ENCODE results near the gene EPHA1. TPM values are rescaled to one million over a fixed set of nuclear protein-coding genes. Genes with fewer than 3 reads are reported as not detected.
A peak's percentile ranks its signal among the peaks of the same experiment; 100 is the strongest.

EPHA1 gene
- total and polyA plus RNA-seq, 10 donors, result 0.80 to 4.5 (median 2.3) TPM

DNA sequence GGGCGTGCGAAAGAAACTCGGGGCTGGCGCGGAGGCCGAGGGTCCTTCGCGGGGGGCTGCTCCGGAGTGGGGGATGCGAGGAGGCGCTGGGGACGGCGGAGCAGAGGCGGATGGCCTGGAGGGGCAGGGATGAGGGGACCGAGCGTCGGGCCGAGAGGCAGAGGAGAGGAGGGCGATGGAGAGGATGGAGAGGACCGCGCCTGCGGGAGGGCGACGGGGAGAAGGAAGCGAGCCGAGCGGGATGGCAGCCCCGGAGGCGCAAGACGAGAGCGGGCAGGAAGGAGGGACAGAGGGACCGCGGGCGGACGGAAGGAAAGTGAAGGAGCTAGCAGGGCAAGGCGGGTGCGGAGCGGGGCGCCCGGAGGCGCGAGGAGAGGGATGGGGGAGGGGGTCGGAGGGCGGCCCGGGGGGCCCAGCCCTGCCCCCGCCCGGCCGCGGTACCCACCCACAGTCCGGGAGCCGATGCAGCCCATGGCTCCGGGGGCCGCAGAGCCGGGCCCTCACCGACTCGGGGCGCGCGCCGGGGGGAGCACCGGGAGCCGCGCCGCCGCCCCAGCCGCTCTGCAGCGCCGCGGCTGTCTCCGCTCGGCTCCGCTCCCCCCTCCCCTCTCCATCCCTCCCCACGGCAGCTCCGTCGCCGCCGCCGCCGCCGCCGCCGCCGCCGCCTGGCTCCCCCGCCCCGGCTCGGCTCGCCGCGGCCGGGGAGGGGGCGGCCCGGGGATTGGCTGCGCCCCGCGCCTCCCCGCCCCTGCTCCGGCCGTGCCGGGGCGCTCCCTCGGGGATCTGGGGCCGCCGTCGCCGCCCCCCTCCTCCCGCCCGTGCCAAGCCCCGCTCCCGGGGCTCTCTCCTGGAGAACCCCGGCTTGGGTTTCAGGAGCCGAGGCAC, 46.3 kb downstream of the EPHA1 start, which contains the start of gene FAM131B:
FAM131B (minus strand) TSS at position 583 of the 885 bp plus-strand sequence; CDS start at position 473, 110 bp downstream.
- H3K4me1 ChIP-seq, result peaks cover 0 to 19% (median 14%) of the 10 kb centered on the region in 6 donors
- no peaks in the 10 kb centered on the region for H3K9me3 ChIP-seq
- H3K36me3 ChIP-seq, result no peaks in the 10 kb centered on the region
- peaks cover 0 to 73% (median 38%) of the 10 kb centered on the region in 7 donors for H3K27me3 ChIP-seq (replicated peaks in 1 of 7)
- 1 to 2% (median 1%) methylated on average over 41 to 112 of the region's 112 CpGs for WGBS, 5 donors
- no peak for DNase-seq
- no peak within 1 kb of the TSS for H3K27ac ChIP-seq
- TF ChIP-seq POLR2A (IDR thresholded peaks at IDR 0.05) (no peak), POLR2AphosphoS5 (IDR thresholded peaks at IDR 0.05) (peak in 2 of 3 donors; percentile 16 to 37)
- intact Hi-C loops (cut with DNase I; ENCODE audit: low total_unique reads), result no loop called here
- H3K4me3 ChIP-seq, result peak within 1 kb of the TSS; percentile 31 to 79 (median 52)

DNA sequence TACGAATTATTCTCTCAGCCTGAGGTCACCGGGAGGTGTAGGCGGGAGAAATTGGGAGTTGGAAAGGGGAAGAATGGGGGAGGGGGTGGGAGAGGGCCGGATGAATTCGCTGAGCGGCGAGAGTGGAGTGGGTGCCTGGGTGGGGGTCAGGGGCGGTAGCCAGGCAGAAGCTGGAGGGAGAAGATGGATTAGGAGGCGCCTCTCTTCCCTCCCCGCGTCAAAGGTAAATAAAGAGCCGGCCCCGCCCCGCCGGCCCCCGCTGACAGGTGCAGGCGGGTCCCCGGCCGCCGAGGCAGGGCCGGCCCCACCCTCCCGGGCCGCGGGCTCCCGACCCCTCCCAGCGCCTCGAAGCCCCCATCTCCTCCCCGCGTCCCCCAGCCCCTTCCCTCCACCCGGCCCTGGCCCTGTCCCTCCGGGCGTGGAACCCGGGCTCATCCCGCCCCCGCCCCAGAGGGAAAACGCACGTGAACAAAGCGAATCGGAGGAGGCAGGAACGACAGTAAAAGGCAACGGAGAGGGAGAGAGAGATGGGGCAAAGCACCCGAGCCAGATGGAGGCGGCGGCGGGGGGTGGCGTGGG, 47.0 kb downstream of the EPHA1 start:
- intact Hi-C loops (cut with DNase I; ENCODE audit: low total_unique reads), result no loop called here
- Histone ChIP-seq H3K4me3 (peak overlapping the region in 7 of 8 donors; percentile 37 to 79 (median 55)), H3K9me3 (no peaks in the 10 kb centered on the region), H3K36me3 (no peaks in the 10 kb centered on the region), H3K27ac (no peak overlapping the region), H3K27me3 (replicated peaks in 1 of 7) (peaks cover 0 to 73% (median 38%) of the 10 kb centered on the region in 7 donors), H3K4me1 (peaks cover 0 to 19% (median 14%) of the 10 kb centered on the region in 6 donors)
- 6 to 10% (median 8%) methylated on average over 18 to 46 of the region's 46 CpGs for WGBS, 5 donors
- DNase-seq, result no peak
- TF ChIP-seq, protein P1, sequence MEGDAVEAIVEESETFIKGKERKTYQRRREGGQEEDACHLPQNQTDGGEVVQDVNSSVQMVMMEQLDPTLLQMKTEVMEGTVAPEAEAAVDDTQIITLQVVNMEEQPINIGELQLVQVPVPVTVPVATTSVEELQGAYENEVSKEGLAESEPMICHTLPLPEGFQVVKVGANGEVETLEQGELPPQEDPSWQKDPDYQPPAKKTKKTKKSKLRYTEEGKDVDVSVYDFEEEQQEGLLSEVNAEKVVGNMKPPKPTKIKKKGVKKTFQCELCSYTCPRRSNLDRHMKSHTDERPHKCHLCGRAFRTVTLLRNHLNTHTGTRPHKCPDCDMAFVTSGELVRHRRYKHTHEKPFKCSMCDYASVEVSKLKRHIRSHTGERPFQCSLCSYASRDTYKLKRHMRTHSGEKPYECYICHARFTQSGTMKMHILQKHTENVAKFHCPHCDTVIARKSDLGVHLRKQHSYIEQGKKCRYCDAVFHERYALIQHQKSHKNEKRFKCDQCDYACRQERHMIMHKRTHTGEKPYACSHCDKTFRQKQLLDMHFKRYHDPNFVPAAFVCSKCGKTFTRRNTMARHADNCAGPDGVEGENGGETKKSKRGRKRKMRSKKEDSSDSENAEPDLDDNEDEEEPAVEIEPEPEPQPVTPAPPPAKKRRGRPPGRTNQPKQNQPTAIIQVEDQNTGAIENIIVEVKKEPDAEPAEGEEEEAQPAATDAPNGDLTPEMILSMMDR (IDR thresholded peaks at IDR 0.05 in 8 of 11, conservative IDR thresholded peaks at IDR 0.05 in 3 of 11), result no peak
- no peak for TF ChIP-seq POLR2AphosphoS5 (IDR thresholded peaks at IDR 0.05)
- TF ChIP-seq POLR2A (IDR thresholded peaks at IDR 0.05), result no peak

DNA sequence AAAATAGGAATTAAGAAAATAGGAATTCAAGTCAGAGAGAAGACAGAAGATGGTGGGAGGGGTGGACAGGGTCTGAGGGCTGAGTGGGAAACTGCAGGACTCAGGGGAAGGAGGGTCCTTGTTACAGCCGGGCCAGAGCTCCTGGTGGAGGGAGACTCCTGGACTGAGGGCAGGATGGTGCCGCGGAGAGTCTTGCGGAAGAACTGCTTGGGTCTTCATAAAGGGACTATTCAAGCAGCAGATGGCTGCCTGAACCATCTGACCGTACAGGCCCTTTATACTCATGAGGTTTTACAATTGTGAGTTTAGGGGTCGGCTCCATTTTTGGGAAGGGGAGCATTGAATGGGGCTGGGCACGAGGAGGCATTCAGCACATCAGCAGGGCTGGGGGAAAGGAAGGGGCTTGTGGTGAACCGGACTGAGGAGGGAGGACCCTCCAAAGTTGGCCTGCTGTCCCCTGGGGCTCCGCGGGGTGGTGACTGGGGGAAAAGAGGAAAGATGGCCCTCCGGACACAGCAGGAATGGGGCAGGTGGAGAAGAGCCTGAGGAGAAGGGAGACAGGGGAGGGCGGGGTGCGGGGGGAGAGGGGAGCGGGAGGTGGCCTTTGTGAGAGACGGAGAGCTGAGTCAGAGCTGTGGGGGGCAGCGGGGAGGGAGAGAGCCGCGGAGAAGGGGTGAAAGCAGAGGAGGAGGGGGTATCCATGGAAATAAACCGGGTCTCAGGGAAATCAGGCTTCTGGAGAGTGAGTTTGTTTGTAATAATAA, 47.7 kb downstream of the EPHA1 start:
- Histone ChIP-seq H3K36me3 (no peaks in the 10 kb centered on the region), H3K9me3 (no peaks in the 10 kb centered on the region), H3K4me1 (peaks cover 0 to 19% (median 14%) of the 10 kb centered on the region in 6 donors), H3K27ac (no peak overlapping the region), H3K4me3 (peak overlapping the region in 1 of 8 donors; percentile 79), H3K27me3 (replicated peaks in 1 of 7) (peaks cover 0 to 72% (median 38%) of the 10 kb centered on the region in 7 donors)
- 59 to 66% (median 62%) methylated on average over 19 of the region's 19 CpGs for WGBS, 5 donors
- no peak for DNase-seq
- no peak for TF ChIP-seq POLR2AphosphoS5 (IDR thresholded peaks at IDR 0.05)
- TF ChIP-seq, protein P1 (IDR thresholded peaks at IDR 0.05 in 8 of 11, conservative IDR thresholded peaks at IDR 0.05 in 3 of 11), result no peak
- no peak for TF ChIP-seq POLR2A (IDR thresholded peaks at IDR 0.05)
- intact Hi-C loops (cut with DNase I; ENCODE audit: low total_unique reads), result no loop called here

DNA sequence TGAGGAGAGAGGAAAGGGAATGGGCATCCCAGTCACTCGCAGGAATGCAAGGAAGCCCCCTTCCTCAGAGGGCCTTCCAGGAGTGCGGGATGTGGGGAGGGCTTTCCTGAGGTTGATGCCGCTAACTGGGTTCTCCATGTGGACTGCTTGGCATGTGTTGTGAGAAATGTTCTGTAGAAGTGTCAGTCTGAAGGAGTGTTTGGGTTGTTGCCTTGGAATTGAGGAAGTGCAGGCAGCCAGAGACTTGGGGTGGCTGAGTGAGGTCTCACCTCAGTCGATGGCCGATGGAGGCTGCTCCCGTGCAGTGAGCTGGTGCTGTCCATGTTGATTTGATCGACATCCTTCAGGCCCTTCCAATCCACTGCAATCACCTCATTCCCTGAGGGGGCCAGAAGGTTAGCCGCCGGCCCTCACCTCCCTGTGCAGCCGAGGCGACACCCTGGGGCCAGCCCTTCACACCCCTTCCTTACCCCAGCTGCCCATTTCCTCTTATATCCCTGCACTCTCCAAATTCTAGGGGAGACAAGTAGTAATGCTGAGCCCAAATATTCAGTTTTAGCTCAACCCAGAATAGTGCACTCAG, 48.8 kb downstream of the EPHA1 start:
- no peaks in the 10 kb centered on the region for H3K36me3 ChIP-seq
- H3K9me3 ChIP-seq, result no peaks in the 10 kb centered on the region
- WGBS, 5 donors, result 54 to 74% (median 62%) methylated on average over 11 of the region's 11 CpGs
- peaks cover 0 to 19% (median 14%) of the 10 kb centered on the region in 6 donors for H3K4me1 ChIP-seq
- DNase-seq, result no peak
- intact Hi-C loops (cut with DNase I; ENCODE audit: low total_unique reads), result no loop called here
- H3K27me3 ChIP-seq (replicated peaks in 1 of 7), result peaks cover 0 to 65% (median 35%) of the 10 kb centered on the region in 7 donors
- no peak for TF ChIP-seq POLR2AphosphoS5 (IDR thresholded peaks at IDR 0.05)
- TF ChIP-seq, protein P1 (IDR thresholded peaks at IDR 0.05 in 8 of 11, conservative IDR thresholded peaks at IDR 0.05 in 3 of 11), result no peak
- no peak for TF ChIP-seq POLR2A (IDR thresholded peaks at IDR 0.05)
- H3K27ac ChIP-seq, result no peak overlapping the region
- no peak overlapping the region for H3K4me3 ChIP-seq
